GM12873 (cell line): ENCODE measurements around the gene RAB6B.

ENCODE experiments used
- CTCF ChIP-seq: IDR thresholded peaks from 2 replicates; pipeline ENCODE4 v1.5.1; 2012; ENCODE audit warnings: low read depth, mild to moderate bottlenecking, moderate library complexity, low read length, control low read depth; ENCODE audit not compliant: insufficient read depth; ENCODE audit errors: missing control alignments

The RAB6B gene

GRCh38 chr3:133884887-133885711, 10.6 kb downstream of the RAB6B start:
- TF ChIP-seq CTCF, result no peak

- TF ChIP-seq CTCF, result no peak
These were observed 11.4 kb downstream of the RAB6B start for GRCh38 chr3:133884054-133884886.

GRCh38 chr3:133883641-133884040, 12.0 kb downstream of the RAB6B start:
- no peak for TF ChIP-seq CTCF

GRCh38 chr3:133882986-133883586, 12.6 kb downstream of the RAB6B start:
- TF ChIP-seq CTCF, result no peak

GRCh38 chr3:133881939-133882825, 13.5 kb downstream of the RAB6B start:
- no peak for TF ChIP-seq CTCF

GRCh38 chr3:133881492-133881891, 14.2 kb downstream of the RAB6B start:
- no peak for TF ChIP-seq CTCF
